ENCODE results near the gene ALDH9A1.

Gene ALDH9A1

GRCh38 chr1:165619647-165620151, 78.7 kb downstream of the ALDH9A1 start:
- DNase-seq (ENCODE audit: low spot score), result no peak

GRCh38 chr1:165616987-165617546, 81.3 kb downstream of the ALDH9A1 start:
- DNase-seq (ENCODE audit: low spot score), result no peak

- no peak for DNase-seq (ENCODE audit: low spot score)
Observed at GRCh38 chr1:165616054-165616612, 82.2 kb downstream of the ALDH9A1 start.

Data from cerebellar cortex (tissue), 1 donor.